HG03439 (cell line): ENCODE data around the gene ZKSCAN8.

Source experiments
- ATAC-seq: cut with Tn5 transposase; IDR thresholded peaks from one replicate; pipeline ENCODE4 v1.9.1; 2021; ENCODE audit warnings: mild to moderate bottlenecking, moderate library complexity; ENCODE audit not compliant: unreplicated experiment

ZKSCAN8 gene

DNA sequence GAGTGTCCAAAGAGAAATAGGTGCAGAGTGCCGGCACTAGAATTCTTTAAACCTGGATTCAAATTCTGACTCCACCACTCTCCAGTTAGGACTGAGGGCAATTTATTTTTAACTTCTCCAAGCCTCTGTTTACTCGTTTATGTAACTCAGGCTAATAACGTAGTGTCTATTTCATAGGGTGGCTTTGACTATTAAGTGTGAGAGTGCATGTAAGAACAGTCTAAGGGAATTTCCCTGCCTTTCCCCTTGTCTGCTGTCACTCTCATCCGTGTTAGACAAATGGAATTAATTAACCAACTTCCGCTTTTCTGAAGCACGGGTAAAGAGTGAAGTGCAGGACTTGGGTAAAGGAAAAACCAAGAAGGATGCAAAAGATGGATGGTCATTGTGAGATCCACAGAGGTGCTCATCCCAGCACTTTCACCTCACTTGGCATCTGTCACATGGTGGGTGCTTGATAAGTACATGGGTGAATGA, 4.1 kb upstream of the ZKSCAN8 start:
- peak; percentile 31 for ATAC-seq

DNA sequence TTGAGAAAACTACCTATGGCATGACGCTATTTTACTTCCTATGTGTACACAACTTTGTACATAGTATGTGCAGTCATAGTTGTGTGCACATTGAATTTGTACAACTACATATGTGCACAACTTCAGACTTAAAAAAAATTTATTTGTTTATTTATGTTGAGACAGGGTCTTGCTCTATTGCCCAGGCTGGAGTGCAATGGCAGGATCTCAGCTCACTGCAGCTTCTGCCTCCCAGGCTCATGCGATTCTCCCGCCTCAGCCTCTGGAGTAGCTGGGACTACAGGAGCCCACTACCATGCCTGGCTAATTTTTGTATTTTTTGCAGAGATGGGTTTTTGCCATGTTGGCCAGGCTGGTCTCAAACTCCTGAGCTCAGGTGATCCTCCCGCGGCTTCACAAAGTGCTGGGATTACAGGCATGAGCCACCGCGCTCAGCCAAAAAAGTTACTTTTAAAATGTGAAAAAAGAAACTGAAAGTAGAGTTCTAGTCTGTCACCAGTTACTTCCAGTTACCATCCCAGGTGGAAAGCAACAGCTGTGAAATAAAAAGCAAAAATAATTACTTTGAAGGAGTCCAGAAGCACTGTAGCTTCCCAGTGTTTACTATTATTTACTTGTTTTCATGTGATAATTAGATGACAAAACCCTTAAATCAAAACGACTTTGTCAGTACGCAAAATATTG, 1.7 kb upstream of the ZKSCAN8 start:
- no peak for ATAC-seq

DNA sequence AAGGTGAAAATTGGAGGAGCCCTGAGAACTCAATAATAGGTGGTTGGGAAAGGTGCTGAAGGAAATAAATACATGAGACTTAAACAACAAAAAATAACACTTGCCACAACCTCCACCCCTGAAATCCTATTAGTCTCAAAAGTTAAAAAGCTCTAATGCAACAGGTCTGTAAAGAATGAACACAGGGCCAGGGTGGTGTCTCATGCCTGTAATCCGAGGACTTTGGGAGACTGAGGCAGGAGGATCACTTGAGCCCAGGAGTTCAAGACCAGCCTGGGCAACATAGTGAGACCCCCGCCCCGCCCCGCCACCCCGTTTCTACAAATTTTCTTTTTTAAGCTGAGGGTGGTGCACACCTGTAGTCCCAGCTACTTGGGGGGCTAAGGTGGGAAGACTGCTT, 1.1 kb upstream of the ZKSCAN8 start:
- ATAC-seq = no peak

DNA sequence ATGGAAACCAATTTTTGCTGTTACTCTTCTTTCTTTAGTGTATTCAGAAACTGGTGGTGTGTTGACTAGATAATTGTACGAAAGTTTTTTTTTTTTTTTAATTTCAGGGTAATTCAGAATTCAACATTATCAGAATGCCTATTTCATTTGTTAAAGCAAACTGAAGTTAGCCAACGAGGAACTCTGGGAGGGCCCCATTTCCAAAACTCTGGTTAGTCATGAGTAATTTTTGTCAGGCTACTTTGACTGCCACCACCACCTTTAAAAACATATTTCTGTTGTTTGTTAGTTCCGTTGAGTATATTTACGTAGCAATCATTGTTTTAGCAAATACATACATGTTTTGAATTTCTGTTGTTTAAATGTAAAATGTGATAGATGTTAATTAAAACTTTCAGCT, 763 bp downstream of the ZKSCAN8 start:
- no peak for ATAC-seq

DNA sequence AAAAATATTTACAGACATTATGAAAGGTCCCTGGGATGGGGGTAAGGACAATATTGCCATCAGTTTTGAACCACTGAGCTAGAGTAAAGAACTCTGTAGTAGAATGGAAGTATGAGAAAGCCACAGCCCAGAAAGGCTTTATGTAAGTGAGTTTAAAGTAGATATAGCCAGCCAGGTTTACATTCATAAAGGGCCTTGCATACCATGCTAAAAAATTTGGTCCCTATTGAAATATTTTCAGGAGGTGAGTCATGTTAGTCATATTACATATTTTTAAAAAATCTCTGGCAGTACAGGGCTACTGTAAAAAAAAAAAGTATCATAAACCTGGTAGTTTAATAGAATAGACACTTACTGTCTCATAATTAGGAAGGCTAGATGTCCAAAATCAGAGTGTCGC, 3.5 kb downstream of the ZKSCAN8 start:
- no peak for ATAC-seq

DNA sequence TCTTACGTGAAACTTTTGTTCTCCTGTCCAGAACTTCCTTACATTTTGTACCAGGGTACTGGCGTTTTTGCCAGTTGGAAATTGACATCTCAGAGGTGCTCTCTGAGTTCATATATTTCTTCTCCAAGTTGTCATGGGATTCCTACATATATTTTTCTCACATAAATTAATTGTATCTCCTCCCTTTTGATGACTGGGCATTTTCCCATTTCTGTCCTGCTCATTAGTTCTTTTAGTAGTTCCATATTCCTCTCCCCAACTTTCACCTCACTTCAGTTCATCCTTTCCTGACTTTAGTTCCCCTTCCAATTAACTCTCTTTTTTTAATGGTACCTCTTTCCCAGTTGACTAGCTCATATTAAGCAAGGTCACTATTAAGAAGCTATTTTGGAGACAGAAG, 10.8 kb downstream of the ZKSCAN8 start:
- no peak for ATAC-seq

DNA sequence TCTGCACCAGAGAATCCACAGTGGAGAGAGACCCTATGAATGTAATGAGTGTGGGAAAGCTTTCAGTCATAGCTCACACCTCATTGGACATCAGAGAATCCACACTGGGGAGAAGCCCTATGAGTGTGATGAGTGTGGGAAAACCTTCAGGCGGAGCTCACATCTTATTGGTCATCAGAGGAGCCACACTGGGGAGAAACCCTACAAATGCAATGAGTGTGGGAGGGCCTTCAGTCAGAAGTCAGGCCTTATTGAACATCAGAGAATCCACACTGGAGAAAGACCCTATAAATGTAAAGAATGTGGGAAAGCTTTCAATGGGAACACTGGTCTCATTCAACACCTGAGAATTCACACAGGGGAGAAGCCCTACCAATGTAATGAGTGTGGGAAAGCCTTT, 11.9 kb downstream of the ZKSCAN8 start:
- no peak for ATAC-seq

DNA sequence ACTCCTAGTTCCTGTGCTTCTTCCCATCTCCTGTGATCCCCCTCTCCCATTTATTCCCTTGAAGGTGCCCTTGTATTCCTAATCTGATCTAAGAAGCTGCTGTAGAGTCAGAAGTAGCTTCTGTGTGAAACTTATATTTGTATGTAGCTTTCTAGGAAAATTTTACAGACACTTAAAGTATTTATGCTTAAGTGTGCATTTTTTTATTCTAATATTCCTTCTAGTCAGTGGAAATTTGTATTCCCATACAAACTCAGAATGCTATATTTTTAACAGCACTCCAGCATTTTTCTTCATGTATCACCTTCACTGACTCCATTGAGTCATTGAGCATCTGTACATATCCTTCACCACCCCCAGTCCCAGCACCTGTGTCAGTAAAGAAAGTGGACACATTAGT, 12.7 kb downstream of the ZKSCAN8 start:
- ATAC-seq = no peak

DNA sequence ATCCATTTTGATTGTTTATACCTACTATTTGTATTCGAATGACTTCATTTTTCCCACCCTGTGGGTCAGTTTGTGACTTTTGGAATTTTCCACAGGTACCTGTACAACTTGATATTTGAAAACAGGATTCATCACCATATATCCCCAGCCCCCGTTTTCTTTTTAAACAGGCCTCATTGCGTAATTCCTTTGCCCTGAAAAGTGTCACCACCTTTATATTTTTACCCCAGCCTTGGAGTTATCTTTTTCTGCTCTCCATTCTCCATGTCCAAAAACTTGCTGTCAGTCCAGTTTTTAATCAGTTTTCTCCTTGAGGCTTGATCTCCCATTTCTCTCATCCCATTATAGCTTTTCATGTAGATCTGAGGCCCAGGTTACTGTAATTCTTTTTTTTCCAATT, 16.6 kb downstream of the ZKSCAN8 start:
- ATAC-seq = no peak

DNA sequence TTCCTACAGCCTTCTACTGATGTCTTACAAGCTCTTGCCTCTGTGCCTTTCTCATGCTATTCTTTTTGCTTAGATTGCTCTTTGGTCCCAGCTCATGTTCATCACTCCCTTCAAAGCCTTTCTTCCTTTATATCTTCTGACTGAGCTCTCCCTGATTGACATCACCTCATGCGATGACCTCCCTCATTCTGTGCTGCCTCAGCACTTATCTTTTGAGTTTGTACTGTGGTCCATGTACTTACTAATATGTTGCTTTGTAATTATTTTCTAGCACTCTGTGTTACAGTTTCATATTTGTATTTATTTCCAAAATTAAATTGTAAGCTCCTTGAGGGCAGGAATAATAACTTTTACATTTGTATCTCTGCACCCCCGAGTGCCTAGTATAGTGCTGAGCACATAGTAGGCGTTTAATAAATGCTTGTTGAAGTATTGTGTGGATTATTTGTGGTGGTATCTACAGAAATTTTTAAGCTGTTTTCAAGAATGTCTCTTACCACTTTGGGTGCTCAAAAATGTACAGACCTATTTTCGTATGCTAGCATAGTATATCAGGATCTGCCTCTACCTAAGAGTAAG, 17.4 kb downstream of the ZKSCAN8 start:
- ATAC-seq = no peak

DNA sequence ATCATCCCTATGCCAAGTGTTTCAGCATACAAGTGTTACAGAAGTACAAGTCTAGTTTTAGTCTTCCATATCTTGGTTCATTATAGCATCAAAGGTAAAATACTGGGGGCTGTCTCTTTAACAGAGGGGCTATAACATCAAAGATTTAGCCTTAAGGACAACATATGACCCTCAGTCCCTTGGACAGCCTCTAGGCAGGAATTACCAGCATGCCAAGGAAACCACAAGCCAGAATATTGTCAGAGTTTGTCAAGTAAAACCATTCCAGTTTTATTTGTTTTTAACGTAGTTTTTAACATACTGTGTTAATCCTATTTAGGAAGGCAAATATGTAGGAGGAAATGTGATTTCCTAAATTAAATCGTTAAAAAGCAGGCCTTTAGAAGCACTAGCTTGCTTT, 18.6 kb downstream of the ZKSCAN8 start:
- ATAC-seq = no peak

DNA sequence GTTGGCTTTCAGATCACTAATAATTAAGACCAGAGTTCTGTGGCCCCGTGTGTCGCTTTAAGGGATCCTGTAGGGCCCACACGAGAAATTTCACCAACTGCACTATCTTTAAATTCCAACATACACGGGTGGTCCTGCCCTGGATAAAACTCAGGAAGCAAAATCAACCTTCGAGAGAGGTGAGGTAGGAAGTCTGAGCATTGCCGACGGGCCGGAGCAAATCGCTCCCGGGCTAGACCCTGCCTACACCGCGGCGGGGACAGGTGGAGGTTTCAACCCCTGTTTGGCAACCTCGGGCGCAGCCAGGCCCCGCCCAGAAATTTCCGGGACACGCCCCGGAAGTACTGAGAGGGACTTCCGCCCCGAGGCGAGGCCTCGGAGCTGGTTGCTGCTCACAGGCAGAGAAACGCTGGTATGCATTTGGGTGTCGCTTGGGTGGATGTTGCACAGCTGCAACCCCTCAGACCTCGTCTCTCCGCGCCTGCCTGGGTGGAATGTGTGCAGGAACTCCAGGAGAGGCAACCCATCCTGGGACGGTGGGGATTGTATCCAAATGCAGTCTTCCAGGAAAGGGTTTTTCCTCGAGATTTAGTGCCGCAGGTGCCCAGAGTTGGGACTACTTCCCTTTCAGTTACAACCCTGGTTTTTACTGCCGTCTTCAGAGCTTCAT, 19.9 kb downstream of the ZKSCAN8 start:
- ATAC-seq = peak; percentile 89

DNA sequence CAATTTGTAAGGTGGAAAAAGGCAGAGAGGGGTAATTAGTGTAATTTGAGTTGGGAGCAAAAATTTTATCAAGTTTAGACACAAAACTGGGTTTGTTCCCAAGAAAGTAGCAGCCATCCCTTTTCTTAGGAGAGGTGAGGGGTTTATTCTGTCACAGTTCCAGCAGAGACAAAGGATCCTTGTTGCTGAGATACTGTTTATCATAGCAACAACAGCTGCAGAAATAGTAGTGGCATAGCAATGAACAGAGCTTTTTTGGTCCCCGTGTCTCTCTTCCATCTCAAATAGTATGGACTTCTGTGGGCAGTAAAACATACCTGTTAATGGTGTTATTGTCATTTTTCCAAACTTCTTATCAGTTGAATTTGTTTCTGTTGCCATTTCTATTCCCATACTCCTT, 23.9 kb downstream of the ZKSCAN8 start:
- ATAC-seq = no peak

DNA sequence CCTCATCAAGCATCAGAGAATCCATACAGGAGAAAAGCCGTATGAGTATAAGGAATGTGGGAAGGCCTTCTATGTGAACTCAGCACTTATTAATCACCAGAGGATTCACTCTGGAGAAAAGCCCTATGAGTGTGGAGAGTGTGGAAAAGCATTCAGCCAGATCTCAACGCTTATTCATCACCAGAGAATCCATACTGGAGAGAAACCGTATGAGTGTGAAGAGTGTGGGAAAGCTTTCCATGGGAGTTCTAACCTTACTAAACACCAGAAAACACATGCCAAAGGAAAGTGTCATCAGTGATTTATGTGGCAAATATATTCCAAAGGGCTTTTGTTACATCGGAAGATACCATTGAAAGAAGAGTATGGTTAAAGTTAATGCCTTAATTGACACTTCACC, 25.4 kb downstream of the ZKSCAN8 start:
- no peak for ATAC-seq

DNA sequence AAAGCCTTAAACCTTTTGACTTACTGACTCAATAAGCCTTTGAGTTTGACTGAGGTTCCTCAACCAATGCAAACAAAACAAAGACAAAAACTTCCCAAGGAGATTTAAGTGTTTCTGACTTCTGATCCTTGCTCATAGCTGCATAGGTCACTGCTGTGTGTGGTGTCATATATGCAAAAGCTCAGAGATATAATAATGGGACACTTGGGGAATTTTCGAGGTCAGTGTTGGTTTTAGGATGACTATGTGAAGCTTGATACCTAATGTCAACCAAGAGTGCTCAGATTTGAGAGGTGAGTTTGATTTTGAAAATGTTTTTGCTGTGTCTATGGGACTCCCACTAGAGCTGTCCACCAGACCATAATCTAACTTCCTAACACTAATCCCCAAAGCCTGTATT, 26.2 kb downstream of the ZKSCAN8 start:
- no peak for ATAC-seq

DNA sequence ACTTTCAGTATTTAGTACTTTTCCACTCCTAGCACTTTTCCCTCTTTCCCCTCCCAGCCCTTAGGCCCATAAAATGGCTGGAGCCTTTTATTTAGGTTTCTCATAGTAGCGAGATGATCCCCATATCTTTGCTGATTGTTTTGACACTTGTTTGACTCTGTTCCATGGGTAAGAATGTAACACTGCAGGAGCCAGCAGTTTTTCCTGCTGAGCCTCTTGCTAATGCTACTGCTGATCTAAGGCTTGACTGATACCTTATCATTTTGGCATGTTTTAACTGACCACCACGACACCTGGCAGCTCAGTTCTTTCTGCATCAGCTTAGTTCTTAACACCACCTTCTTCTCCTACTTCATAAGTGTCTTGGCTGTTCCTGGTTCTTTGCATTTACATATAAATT, 29.6 kb downstream of the ZKSCAN8 start:
- no peak for ATAC-seq

DNA sequence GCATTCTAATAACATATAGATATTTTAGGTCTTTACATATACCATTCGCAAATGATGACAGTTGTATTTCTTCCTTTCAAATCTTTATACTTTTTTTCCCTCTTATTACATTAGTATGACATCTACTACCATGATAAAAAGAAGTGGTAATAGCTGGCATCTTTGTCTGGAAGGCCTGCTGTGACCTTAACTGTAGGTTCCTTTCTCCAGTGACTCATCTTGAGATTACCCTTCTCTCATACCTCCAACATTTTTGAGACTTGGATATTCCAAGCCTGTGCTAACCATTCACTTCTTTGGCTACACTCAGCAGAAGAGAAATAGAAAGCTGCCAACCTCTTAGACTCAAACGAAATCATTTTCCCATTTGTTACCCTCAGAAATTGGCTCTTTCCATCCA, 30.3 kb downstream of the ZKSCAN8 start:
- ATAC-seq = no peak

DNA sequence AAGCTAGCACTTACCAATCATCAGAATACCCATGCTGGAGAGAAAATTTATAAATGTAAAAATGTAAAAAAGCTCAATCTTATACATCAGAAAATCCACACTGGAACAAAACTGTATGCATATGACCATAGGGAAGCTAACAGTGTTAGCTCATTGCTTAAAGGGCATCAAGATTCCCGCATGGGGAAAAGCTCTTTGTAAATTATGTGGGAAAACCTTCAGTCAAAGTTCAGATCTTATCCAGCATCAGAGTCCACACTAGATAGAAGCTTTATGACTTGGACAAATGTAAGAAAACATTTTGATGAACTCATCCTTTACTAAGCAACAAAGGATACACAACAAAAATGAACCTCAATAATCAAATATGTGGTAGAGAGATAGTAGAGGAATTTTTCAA, 34.7 kb downstream of the ZKSCAN8 start:
- ATAC-seq = no peak

DNA sequence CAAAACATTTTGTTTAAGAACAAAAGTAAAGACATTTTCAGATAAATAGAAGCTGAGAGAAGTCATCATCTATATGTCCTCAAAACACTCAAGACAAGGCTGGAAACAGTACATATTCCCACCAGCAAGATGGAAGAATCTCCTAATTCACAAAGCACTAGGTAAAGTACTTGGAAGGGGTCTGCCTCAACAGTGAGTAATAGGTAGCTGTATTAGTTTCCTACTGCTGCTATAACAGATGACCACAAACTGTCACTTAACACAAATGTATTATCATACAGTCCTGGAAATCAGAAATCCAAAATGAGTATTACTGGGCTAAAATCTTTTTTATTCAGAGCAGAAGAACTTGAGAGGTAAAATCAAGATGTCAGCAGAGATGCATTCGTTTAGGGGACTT, 40.6 kb downstream of the ZKSCAN8 start:
- no peak for ATAC-seq

DNA sequence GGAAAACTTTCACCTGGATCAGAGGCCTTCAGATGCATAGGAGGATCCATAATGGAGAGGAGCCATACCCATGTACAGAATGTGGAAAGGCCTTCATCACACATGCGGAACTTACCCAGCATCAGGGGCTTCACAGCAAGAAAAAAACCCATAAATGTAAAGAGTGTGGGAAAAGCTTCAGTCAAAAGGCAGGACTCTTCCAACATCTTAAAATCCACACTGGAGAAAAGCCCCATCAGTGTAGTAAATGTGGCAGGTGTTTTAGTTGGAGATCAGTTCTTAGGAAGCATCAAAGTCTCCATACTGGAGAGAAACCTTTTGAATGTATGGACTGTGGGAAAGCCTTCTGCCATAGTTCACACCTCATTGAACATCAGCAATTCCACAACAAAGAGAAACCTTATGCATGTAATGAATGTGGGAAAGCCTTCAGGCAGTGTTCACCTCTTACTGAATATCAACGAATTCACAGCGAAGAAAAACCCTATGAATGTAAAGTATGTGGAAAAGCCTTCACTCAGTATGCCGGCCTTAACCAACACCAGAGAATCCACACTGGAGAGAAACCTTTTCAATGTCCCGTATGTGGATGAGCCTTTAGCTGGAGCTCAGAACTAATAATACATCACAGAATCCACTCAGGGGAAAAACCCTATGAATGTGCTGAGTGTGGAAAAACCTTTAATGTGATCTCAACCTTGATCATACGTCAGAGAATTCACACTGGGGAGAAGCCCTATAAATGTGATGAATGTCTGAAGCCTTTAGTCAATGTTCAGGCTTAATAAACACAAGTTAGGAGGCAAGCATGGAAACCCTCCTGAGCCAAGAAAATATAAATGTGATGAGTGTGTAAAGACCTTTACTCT, 46.7 kb downstream of the ZKSCAN8 start:
- ATAC-seq = no peak

DNA sequence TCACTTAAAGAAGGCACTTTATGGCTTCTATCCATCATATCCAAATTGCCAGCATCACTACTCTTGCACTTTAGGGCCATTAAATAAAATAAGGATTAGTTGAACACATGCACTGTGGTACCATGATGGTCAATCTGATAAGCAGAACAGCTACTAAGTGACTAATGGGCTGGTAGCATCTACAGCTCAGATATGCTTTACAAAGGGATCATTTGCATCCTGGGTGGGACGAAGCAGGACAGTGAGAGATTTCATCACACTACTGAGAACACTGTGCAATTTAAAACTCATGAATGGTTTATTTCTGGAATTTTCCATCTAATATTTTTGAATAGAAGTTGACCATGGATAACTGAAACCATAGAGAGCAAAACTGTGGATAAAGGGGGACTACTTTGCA, 58.3 kb downstream of the ZKSCAN8 start:
- ATAC-seq = no peak

DNA sequence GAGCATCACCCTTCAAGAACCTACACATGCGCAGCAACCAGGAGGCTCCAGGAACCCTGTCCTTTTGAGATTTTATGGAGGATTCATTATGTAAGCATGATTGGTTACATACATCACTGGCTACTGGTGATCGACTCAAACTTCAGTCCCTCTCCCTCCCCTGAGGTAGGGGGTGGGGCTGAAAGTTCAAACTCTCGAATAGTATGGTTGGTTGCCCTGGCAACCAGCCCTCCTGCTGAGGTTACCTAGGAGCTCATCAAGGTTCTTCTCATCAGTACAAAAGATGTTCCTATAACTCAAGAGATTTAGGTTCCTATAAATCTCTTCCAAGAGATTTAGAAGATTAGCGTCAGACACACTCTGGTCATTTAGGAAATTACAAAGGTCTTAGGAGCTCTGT, 61.5 kb downstream of the ZKSCAN8 start:
- no peak for ATAC-seq
